HUDEP-2 (cell line): Measurements from ENCODE around the gene WAS.
"Not testable (repeated sequence)": the region's sequence is repeated elsewhere in the genome, so short reads cannot be mapped to it uniquely, and the experiment has no call there.

ENCODE experiments used
- DNase-seq, 76 experiments: peaks; one replicate each; lab custom pipeline; 2025; ENCODE audit not compliant: unreplicated experiment in 76 of 76; lab: John Stamatoyannopoulos, UW

The WAS gene

DNA sequence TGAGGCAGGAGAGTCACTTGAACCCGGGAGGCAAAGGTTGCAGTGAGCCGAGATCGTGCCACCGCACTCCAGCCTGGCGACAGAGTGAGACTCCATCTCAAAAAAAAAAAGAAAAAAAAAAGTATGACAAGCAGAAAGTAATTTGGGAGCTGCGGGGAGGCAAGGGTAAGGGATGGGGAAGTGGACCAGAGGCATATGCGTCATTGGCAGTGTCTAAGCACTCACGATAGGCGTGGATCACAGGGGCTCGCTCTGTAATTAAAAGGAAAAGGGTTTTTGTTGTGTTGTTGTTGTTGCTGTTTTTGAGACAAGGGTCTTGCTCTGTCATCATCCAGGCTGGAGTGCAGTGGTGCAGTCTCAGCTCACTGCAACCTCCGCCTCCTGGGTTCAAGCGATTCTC lies 804 bp upstream of the WAS start:
- DNase-seq, result not testable (repeated sequence)

DNA sequence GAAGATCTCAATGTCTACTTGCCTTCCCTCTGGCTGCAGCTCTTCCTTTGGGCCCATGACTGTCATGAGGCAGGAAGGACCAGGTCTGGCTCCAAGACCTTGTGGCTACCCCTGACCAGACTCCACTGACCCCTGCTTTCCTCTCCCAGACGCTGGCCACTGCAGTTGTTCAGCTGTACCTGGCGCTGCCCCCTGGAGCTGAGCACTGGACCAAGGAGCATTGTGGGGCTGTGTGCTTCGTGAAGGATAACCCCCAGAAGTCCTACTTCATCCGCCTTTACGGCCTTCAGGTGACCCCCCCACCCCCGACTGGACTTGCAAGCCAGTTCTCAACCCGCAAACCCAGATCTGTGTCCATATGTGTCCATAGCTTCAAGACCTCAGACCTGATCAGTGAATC lies 535 bp downstream of the WAS start:
- no peak for DNase-seq

DNA sequence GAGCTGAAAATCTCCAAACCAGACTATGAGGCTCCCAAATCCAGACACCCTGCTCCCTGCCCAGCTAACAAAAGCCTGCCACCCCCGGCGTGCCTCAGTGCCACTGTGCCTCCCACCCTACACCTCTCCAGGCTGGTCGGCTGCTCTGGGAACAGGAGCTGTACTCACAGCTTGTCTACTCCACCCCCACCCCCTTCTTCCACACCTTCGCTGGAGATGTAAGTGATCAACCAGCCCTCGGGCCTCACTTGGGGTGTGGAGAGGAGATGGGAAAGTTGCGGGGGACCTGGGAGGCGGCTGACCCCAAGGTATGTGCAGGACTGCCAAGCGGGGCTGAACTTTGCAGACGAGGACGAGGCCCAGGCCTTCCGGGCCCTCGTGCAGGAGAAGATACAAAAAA lies 1.8 kb downstream of the WAS start:
- DNase-seq, result no peak

DNA sequence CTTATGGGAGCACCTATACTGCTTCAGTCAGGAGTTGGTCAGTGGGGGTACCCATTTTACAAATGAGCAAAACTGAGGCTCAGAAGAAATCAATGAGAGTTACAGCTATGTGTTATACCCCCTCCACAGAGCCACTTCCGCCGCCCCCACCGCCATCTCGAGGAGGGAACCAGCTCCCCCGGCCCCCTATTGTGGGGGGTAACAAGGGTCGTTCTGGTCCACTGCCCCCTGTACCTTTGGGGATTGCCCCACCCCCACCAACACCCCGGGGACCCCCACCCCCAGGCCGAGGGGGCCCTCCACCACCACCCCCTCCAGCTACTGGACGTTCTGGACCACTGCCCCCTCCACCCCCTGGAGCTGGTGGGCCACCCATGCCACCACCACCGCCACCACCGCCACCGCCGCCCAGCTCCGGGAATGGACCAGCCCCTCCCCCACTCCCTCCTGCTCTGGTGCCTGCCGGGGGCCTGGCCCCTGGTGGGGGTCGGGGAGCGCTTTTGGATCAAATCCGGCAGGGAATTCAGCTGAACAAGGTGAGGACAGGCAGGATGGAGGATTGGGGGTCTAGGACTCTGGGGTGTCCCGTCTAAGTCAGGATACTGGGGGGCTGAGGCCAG lies 5.0 kb downstream of the WAS start:
- DNase-seq, result no peak

DNA sequence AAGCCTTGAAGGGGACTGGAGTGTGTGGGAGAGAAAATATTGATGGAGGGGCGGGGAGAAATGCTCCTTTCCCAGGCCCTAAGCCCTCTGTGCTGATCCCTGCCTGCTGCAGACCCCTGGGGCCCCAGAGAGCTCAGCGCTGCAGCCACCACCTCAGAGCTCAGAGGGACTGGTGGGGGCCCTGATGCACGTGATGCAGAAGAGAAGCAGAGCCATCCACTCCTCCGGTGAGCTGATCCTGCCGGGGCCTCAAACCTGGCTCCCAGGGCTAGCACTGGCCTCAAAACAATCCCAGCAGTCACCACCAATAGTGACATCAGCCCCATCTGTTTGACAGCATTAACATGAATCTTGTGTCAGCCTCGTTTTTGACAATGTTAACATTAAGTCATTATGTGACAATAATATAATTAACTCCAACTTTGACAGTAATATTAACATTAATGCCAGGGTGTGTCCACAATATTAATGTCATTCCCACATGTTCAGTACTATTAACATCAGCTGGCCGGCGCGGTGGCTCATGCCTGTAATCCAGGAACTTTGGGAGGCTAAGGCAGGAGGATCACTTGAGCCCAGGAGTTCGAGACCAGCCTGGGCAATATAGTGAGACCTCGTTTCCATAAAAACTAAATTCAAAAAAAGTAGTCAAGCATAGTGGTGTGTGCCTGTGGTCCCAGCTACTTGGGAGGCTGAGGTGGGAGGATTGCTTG lies 5.8 kb downstream of the WAS start:
- no peak for DNase-seq

DNA sequence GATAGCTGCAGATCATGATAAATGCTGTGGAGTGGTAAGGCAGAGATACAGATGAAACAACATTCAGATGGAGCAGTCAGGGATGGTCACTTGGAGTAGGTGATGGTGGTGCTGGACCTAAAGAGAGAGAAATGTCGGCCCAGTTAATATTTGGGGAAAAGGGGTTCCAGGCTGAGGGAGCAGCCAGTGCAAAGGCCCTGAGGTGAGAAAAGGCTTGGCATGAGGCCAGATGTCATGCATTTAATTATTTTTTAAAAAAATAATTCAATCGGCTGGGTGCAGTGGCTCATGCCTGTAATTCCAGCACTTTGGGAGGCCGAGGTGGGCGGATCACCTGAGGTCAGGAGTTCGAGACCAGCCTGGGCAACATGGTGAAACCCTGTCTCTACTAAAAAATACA lies 8.1 kb downstream of the WAS start:
- DNase-seq, result not testable (repeated sequence)

DNA sequence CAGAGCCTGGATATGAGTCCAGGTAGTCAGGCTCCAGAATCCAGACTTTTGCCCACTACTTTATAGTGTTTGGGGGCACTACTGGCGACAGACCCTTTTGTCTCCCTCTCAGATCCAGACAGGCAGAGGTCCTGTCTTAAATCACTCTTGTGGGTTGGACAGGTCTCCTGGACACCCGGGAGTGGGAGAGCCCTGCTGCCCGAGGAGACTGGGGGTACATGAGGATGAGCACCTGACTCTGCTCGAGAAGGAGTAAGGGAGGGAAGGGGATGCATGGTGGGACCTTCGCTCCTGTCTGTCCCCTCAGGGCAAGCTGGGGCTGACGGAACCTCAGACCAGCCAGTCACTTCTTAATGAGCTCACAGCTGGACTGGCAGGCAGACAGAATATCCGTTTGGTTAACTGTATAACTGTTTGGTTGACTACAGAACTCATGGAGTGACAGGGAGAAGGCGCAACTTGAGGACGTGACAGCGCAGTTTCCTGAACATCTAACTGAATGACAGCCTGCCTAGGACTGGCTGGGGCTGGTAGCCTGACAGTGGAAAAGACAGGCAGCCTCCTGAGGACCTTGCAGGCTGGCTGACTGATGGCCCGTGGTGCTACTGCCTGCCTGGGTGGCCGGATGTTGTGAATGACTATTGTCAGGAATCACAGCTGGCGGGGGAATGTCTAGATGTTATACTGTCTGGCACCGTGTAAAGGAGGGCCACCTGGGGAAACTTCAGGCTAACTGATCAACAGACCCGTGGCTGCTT lies 11.4 kb downstream of the WAS start:
- no peak for DNase-seq

DNA sequence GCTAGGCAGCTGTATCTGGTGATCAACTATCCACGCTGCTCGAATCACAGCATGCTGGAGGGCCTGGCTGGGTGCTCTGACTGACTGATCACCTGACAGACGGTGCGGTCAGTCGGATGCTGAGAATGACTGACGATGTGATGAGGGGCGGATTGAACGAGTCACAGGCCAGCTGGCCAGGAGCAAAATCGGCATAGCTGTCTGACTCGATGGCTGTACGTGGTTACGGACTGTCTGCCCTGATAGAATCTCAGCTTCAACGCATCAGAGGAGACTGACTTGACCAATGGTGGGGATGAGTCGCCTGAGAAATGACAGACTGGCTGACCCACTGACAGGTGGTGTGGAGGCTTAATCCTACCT lies 11.9 kb downstream of the WAS start:
- DNase-seq, result peak in 1 of 76 experiments; percentile 6

DNA sequence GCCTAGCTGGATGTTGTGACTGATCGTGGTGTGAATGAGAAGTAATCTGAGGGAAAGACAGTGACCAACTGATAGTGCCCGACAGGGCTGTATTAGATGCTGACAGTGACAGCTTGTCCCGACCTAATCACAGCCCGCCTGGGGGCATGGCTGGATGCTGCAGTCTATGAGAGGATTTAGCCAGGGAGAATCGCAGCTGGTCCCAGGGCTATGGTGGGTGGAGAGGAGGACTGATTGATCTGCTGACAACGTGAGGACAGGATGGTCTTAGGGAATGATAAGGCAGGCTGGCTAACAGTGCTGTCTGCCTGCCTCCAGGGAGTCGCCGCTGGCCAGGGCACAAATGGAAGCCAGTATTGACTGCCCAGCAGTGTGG lies 12.3 kb downstream of the WAS start:
- peak in 6 of 76 experiments; percentile 5 to 38 (median 22) for DNase-seq

DNA sequence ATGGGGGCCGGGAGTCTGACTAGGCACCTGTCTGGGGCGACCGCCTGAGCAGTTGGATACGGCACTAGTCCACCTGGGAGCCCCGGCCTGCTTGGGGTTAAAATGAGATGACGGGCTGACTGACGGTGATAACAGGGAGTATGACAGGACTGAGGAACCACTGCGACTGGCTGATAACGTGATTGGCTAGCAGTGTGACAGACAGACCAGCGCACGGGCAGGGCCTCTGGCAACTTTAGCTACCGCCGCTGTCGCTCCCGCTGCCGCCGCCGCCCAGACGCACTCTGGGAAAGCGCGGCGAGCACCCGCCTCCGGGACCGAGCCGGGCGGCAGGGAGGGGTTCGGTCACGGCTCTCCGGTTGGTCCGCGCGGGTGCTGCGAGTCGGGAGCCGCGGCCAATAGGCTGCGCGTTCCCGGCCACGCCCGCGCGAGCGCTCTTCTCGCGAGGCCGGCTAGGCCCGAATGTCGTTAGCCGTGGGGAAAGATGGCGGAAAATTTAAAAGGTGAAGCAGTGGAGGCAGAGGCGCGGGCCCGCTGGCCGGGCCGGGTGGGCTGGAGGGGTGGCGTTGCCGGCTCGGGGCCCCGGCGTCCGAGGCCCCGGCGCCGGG lies 12.8 kb downstream of the WAS start, which contains the start of gene SUV39H1:
TSS of gene SUV39H1 (plus strand) at position 434 of the 608 bp plus-strand sequence. CDS start at position 485, 51 bp downstream.
- peak; percentile 7 to 91 (median 73) for DNase-seq

DNA sequence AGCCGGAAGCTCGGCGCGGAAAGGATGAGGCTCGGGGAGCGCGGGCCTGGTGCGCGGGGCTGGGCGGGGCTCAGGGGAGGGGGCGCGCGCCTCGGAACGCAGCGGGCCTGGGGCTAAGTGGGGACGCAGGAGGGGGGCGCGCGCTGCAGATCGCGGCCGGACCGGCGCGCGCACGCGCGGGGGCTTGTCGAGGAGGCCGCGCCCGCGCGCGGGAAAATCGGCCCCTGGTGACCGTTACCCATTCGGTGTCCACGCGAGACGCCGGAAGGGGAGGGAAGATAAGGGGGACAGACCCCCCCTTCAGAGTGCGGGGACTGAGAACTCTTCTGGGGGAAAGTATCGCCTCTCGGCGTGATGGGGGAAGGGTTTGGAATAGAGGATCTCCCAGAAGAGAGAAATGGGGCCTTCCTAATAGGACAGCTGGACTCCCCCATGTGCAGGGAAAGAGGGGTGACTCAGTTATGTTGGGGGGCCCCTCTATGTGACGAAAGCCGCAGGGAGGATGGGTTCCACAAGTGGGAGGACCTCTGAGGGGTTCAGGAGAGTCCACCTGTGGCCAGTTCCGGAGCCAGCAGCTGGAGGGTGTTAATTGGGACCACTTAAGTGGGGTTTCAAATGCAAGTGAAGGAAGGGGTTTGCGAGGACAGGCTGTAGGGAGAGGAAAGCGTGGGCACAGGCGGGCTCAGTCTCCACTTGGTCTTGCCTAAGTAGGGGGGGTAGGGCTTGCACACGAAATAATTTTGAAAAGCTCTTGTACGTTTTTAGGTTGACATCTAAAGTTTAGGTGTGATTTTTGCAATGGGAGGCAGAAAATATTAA lies 13.5 kb downstream of the WAS start:
- peak in 34 of 76 experiments; percentile 5 to 41 (median 20) for DNase-seq

DNA sequence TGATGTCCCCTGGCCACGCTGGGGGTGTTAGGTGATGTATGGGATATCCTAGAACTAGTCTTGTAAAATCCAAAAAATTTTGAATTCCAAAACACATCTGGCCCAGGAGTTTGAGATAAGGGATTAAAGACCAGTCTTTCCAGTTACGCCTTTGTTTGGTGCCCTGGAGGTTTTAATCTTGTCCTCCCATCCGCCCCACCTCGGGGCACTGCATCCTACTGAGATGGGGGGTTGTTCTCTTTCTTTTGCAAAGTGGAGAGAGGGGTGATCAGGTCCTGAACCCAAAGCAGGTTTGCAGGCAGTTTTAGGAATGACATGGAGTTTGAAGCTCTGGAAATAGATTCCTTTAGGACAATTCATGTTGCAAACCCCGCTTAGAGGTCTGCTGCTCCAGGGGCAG lies 14.7 kb downstream of the WAS start:
- peak in 1 of 76 experiments; percentile 1 for DNase-seq

DNA sequence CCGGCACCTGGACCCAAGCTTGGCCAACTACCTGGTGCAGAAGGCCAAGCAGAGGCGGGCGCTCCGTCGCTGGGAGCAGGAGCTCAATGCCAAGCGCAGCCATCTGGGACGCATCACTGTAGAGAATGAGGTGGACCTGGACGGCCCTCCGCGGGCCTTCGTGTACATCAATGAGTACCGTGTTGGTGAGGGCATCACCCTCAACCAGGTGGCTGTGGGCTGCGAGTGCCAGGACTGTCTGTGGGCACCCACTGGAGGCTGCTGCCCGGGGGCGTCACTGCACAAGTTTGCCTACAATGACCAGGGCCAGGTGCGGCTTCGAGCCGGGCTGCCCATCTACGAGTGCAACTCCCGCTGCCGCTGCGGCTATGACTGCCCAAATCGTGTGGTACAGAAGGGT lies 16.6 kb downstream of the WAS start:
- no peak for DNase-seq

DNA sequence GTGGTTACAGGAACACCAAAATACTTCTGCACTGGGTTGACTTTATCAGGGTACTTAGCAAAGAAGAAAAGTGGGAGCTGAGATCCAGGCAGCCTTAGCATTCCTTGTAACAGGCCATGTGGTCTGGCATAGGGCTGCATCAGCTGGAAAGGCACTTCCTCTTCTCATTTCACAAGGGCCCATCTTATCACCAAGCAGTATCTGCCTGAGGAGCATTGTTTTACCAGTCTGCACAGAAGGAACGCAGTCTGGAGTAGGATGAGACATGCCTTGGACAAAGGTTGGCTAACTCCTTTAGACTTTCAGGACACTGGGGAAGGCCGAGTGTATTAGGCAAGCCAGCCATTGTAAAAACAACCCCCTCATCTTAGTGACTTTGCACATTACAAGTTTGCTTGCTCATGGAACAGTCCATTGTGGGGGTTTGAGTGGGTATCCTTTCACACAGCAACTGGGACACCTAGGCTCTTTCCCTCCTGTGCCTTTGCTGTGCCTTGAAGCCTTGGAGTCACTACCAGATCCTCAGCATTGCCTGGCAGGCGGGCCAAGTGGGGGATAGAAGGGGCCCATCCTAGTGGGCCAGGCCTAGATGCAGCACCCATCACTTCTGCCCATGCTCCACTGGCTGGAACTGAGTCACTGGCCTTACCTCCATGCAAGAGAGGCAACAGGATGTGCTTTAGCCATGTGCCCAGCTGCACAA lies 17.5 kb downstream of the WAS start:
- peak in 2 of 76 experiments; percentile 4 to 7 for DNase-seq

DNA sequence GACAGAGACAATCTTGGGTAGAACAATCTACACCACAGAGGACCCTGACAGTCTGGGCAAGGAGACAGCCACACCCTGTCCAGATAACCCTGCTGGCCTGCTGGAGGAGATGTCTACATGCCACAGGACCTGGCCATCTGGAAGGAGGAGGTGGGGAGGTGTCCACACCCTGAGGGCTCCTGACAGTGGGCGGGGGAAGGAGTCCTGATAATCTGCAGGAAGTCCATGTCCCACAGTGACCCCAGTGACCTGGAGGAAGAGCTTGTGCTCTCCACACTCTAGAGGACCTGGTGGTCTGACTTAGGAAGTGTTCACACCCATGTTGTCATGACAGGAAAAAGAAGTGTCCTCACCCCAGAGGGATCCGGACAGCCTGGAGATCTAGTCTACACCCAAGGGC lies 18.4 kb downstream of the WAS start:
- DNase-seq, result peak in 63 of 76 experiments; percentile 1 to 66 (median 30)

DNA sequence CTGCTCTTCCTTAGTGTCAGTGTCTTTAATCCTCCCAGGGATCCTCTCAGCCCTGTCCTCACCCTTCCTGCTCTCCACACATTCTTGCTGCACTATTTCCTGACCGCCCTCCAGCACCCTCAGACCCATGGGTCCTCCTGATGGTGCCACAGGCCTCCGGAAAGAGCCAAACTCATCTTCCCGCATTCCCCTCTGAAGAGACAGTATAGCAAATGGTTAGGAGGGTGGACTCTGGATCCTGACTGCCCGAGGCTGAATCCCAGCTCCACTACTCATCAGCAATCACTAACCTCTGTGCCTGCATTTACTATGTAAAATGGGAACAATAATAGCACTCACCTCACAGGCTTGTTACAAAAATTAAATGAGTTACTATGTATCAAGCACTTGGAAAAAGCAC lies 19.1 kb downstream of the WAS start:
- DNase-seq, result no peak

DNA sequence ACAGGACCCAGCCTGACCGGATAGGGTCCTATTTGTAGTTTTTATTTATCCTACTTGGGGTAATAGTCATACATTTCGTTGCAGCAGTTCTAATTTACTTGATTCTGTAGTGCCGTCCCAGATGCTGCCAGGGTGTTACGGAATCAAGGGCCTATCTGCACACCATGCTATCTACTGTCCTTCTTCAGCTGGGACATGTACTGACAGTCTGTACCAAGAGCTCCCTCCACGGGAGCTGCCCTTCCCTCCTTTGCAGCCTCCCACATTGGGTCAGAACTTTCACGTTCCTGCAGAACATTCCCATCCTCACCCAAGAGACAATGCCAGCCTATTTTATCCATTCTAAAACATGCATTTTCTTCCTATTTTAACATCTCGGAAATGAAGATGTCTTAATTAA lies 19.6 kb downstream of the WAS start:
- DNase-seq, result no peak

DNA sequence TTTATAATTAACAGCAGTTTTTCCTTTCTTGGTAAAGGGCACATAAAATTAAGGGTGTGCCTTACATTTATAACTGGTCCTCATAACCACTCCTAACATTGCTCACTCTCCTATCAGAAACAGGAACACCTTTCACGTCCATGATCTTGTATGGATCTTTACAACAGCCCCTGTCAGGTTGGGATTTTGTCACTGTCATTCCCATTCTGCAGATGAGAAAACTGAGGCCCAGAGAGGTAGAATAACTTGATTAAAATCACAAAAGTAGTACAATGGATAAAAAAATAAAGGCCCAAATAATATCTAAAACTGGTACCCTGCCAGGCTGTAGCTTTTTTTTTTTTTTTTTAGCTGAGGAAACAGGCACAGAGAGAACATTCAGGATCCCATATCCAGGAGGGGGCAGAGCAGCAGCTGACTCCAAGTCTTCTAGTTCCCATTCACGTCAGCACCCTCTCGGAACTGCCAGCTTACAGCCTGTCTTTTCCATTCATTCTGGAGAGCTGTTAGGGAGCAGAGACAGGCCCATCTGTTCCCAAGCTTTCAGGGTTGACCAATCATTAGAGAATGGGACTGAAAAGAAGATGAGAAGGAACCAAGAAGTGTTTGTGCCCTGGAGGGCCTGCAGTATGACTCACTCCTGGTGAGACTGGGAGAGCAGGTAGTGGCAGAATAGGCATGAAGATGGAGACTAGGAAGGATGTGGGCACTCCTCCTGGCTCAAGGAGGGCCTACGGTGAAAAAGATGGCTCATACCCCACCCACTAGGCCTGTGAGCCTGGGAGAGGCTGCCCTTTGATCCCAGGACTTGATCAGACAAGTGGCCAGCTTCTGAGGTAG lies 20.3 kb downstream of the WAS start:
- DNase-seq, result no peak

DNA sequence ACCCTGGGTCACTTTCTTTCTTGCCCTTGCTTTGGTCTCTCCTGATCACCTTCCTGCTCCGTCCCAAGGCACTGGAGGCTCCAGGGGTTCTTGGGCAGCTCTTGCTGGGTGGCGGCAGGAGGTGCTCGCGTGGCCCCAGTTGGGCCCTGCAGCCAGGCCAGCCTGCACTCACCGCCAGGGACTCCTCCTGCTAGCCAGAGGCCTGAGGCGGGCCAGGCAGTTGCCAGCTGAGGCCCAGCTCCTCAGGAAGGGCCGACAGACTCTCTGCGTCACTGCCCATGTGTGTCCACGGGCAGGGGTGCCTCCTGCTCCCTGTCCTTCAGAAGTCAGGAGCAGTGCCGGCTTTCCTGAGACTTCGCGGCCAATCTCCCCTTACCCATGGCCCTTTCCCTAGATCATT lies 22.3 kb downstream of the WAS start:
- DNase-seq, result no peak
